GM13976 (cell line): ENCODE measurements around the gene ESR1.

Source experiments
- DNase-seq: peaks from one replicate; pipeline ENCODE4 v3.0.0; 2012; ENCODE audit warnings: low spot score
- CTCF ChIP-seq: IDR thresholded peaks from 2 replicates; pipeline ENCODE4 v1.5.1; 2012; ENCODE audit warnings: borderline replicate concordance, mild to moderate bottlenecking; ENCODE audit not compliant: insufficient read depth; ENCODE audit errors: extremely low read depth, missing control alignments, control extremely low read depth
- in situ Hi-C: fragments of 300-500 bp; cut with MboI; formaldehyde crosslinking; loops from one replicate; pipeline ENCODE4 v1.12.0; 2022; ENCODE audit warnings: low sequenced_read_pairs, mixed read lengths, inconsistent platforms; ENCODE audit not compliant: unreplicated experiment

The ESR1 gene

GRCh38 chr6:152112491-152113261 lies 305.2 kb downstream of the ESR1 start:
- TF ChIP-seq CTCF = no peak
- no peak for DNase-seq
- in situ Hi-C loops = loop anchor here (25.0 kb wide), 1 partner anchor 425 kb away; no protein-coding TSS in a partner anchor

GRCh38 chr6:152117156-152118133 lies 310.0 kb downstream of the ESR1 start:
- no peak for TF ChIP-seq CTCF
- in situ Hi-C loops = loop anchor here (25.0 kb wide), 1 partner anchor 430 kb away; no protein-coding TSS in a partner anchor
- no peak for DNase-seq

GRCh38 chr6:152118224-152118623 lies 310.7 kb downstream of the ESR1 start:
- DNase-seq = no peak
- no peak for TF ChIP-seq CTCF
- in situ Hi-C loops = loop anchor here (25.0 kb wide), 1 partner anchor 431 kb away; no protein-coding TSS in a partner anchor

GRCh38 chr6:152118678-152119077 lies 311.2 kb downstream of the ESR1 start:
- in situ Hi-C loops = loop anchor here (25.0 kb wide), 1 partner anchor 431 kb away; no protein-coding TSS in a partner anchor
- no peak for TF ChIP-seq CTCF
- no peak for DNase-seq

GRCh38 chr6:152119831-152120230 lies 312.3 kb downstream of the ESR1 start:
- in situ Hi-C loops = loop anchor here (25.0 kb wide), 1 partner anchor 433 kb away; no protein-coding TSS in a partner anchor
- DNase-seq = no peak
- no peak for TF ChIP-seq CTCF

GRCh38 chr6:152121910-152122309 lies 314.4 kb downstream of the ESR1 start:
- in situ Hi-C loops = loop anchor here (25.0 kb wide), 1 partner anchor 435 kb away; no protein-coding TSS in a partner anchor
- DNase-seq = no peak
- TF ChIP-seq CTCF = no peak
